OCI-LY3 (cell line): ENCODE measurements around the gene SH3BP2.
A peak's percentile ranks its signal among the peaks of the same experiment; 100 is the strongest.

Experiments
- H2AFZ ChIP-seq: fragments of 200-600, 300-600 bp; shearing (Covaris generic); 2 replicates; pipeline ENCODE4 v1.6.0; 2014; ENCODE audit warnings: antibody characterized with exemption, low read depth, low read length
- H3K27ac ChIP-seq: fragments of 200-600, 300-600 bp; sonication (generic); 2 replicates; pipeline ENCODE4 v1.5.1; 2014; ENCODE audit warnings: mild to moderate bottlenecking, low read length, moderate library complexity, mixed read lengths
- H3K27me3 ChIP-seq: fragments of 200-600, 300-600 bp; sonication (generic); 2 replicates; pipeline ENCODE4 v1.6.1; 2014; ENCODE audit warnings: low read depth, low read length, mixed read lengths
- H3K36me3 ChIP-seq: fragments of 200-600, 300-600 bp; sonication (generic); replicated peaks from 2 replicates; pipeline ENCODE3; 2014; ENCODE audit warnings: low read depth, low read length, mixed read lengths
- H3K4me1 ChIP-seq: fragments of 300-600, 200-600 bp; sonication (generic); 2 replicates; pipeline ENCODE4 v1.6.1; 2014; ENCODE audit warnings: low read length, mixed read lengths
- H3K4me2 ChIP-seq: fragments of 200-600, 300-600 bp; sonication (generic); 2 replicates; pipeline ENCODE4 v1.6.1; 2014; ENCODE audit warnings: low read length, mixed read lengths
- H3K4me3 ChIP-seq: fragments of 300-600, 200-600 bp; sonication (generic); 2 replicates; pipeline ENCODE4 v1.5.1; 2014; ENCODE audit warnings: antibody characterized with exemption, mild to moderate bottlenecking, low read length, moderate library complexity
- H3K79me2 ChIP-seq: fragments of 300-600, 200-600 bp; shearing (Covaris generic); 2 replicates; pipeline ENCODE4 v1.6.1; 2014; ENCODE audit warnings: mild to moderate bottlenecking, low read length, mixed read lengths
- H3K9ac ChIP-seq: fragments of 300-600, 200-600 bp; shearing (Covaris generic); 2 replicates; pipeline ENCODE4 v1.6.0; 2014; ENCODE audit warnings: mild to moderate bottlenecking, low read length, moderate library complexity
- H3K9me3 ChIP-seq: fragments of 200-600, 300-600 bp; shearing (Covaris generic); 2 replicates; pipeline ENCODE4 v1.6.1; 2014; ENCODE audit warnings: low read length, mixed read lengths; ENCODE audit not compliant: insufficient read depth
- H4K20me1 ChIP-seq: fragments of 200-600, 300-600 bp; sonication (generic); 2 replicates; pipeline ENCODE4 v1.6.1; 2016; ENCODE audit warnings: low read length, mixed read lengths; ENCODE audit not compliant: insufficient read depth
- CTCF ChIP-seq: fragments of 200-600, 300-600 bp; sonication (generic); IDR thresholded peaks from 2 replicates; pipeline ENCODE4 v1.5.1; 2014; ENCODE audit warnings: antibody characterized with exemption, low read length, low read depth
- EZH2phosphoT487 ChIP-seq: fragments of 200-600 bp; shearing (Covaris generic); IDR thresholded peaks from 2 replicates; pipeline ENCODE4 v1.6.1; 2018; ENCODE audit warnings: antibody characterized with exemption, mixed run types, low read depth

Gene SH3BP2

GRCh38 chr4:2808001-2808400 is 15.1 kb downstream of the SH3BP2 start:
- Histone ChIP-seq H3K79me2 (peaks cover 15% of the 10 kb centered on the region), H3K9me3 (no peaks in the 10 kb centered on the region), H2AFZ (no peak overlapping the region), H3K27me3 (no peaks in the 10 kb centered on the region), H4K20me1 (no peaks in the 10 kb centered on the region), H3K4me2 (no peak overlapping the region), H3K27ac (no peak overlapping the region), H3K9ac (no peak overlapping the region), H3K36me3 (no peaks in the 10 kb centered on the region), H3K4me1 (peaks cover 27% of the 10 kb centered on the region), H3K4me3 (no peak overlapping the region)
- TF ChIP-seq EZH2phosphoT487 (no peak), CTCF (no peak)

- H3K27ac ChIP-seq: no peak overlapping the region
- peaks cover 36% of the 10 kb centered on the region for H3K4me1 ChIP-seq
- no peak overlapping the region for H2AFZ ChIP-seq
- H3K79me2 ChIP-seq: peaks cover 27% of the 10 kb centered on the region
- H4K20me1 ChIP-seq: no peaks in the 10 kb centered on the region
- no peaks in the 10 kb centered on the region for H3K27me3 ChIP-seq
- TF ChIP-seq CTCF: no peak
- TF ChIP-seq EZH2phosphoT487: no peak
- H3K9me3 ChIP-seq: no peaks in the 10 kb centered on the region
- H3K36me3 ChIP-seq: no peaks in the 10 kb centered on the region
- no peak overlapping the region for H3K4me3 ChIP-seq
- no peak overlapping the region for H3K9ac ChIP-seq
- no peak overlapping the region for H3K4me2 ChIP-seq
Observed at GRCh38 chr4:2809610-2810180, 16.8 kb downstream of the SH3BP2 start.

GRCh38 chr4:2810388-2810787 is 17.5 kb downstream of the SH3BP2 start:
- H3K9me3 ChIP-seq: no peaks in the 10 kb centered on the region
- no peak overlapping the region for H3K4me3 ChIP-seq
- H2AFZ ChIP-seq: no peak overlapping the region
- peaks cover 27% of the 10 kb centered on the region for H3K79me2 ChIP-seq
- no peak for TF ChIP-seq EZH2phosphoT487
- no peak for TF ChIP-seq CTCF
- no peak overlapping the region for H3K9ac ChIP-seq
- no peaks in the 10 kb centered on the region for H4K20me1 ChIP-seq
- no peak overlapping the region for H3K27ac ChIP-seq
- peaks cover 40% of the 10 kb centered on the region for H3K4me1 ChIP-seq
- H3K4me2 ChIP-seq: no peak overlapping the region
- no peaks in the 10 kb centered on the region for H3K36me3 ChIP-seq
- no peaks in the 10 kb centered on the region for H3K27me3 ChIP-seq

GRCh38 chr4:2811830-2812611 is 19.1 kb downstream of the SH3BP2 start:
- peak overlapping the region; percentile 84 for H3K4me2 ChIP-seq
- peak overlapping the region; percentile 89 for H3K9ac ChIP-seq
- H3K36me3 ChIP-seq: peaks cover 3% of the 10 kb centered on the region
- no peaks in the 10 kb centered on the region for H3K9me3 ChIP-seq
- peak overlapping the region; percentile 81 for H3K4me3 ChIP-seq
- H3K27ac ChIP-seq: peak overlapping the region; percentile 62
- peak overlapping the region; percentile 88; the same call in 1 of the 2 replicates for H2AFZ ChIP-seq
- H3K4me1 ChIP-seq: peaks cover 26% of the 10 kb centered on the region
- no peaks in the 10 kb centered on the region for H4K20me1 ChIP-seq
- H3K27me3 ChIP-seq: no peaks in the 10 kb centered on the region
- peaks cover 32% of the 10 kb centered on the region for H3K79me2 ChIP-seq
- TF ChIP-seq CTCF: no peak
- no peak for TF ChIP-seq EZH2phosphoT487
